Measurements from ENCODE around the gene DOCK9.

- TF ChIP-seq POLR2A (IDR thresholded peaks at IDR 0.05) (no peak), CTCF (IDR thresholded peaks at IDR 0.05 in 4 of 5, conservative IDR thresholded peaks at IDR 0.05 in 1 of 5) (no peak)
These were observed 216.5 kb downstream of the DOCK9 start for GRCh38 chr13:98761126-98761985.

Measured in gastrocnemius medialis (tissue), 4 donors.